B cell (primary cell): ENCODE results near the gene FYN. TPM values are rescaled to one million over a fixed set of nuclear protein-coding genes. Genes with fewer than 3 reads are reported as not detected.

Experiments used
- ATAC-seq: fragments of 200-7000 bp; cut with Tn5 transposase; one replicate; pipeline ENCODE4 v1.10.0; 2021; ENCODE audit warnings: low read depth, mild to moderate bottlenecking, moderate number of reproducible peaks, moderate library complexity
- CTCF ChIA-PET: fragments of 350-600 bp; sonication (Branson Sonifier 250); formaldehyde crosslinking; loops from one replicate; lab custom pipeline; 2021; ENCODE audit warnings: antibody characterized with exemption, inconsistent platforms; lab: Charles Lee
- POLR2A ChIA-PET: fragments of 350-600 bp; sonication (Branson Sonifier 250); formaldehyde crosslinking; loops from one replicate; lab custom pipeline; 2021; ENCODE audit warnings: antibody characterized with exemption; lab: Charles Lee
- DNase-seq: peaks from one replicate; pipeline ENCODE4 v3.0.0; 2013
- H2AFZ ChIP-seq: 2 replicates; pipeline ENCODE4 v1.6.1; 2012; ENCODE audit warnings: mild to moderate bottlenecking, low read depth, low read length; ENCODE audit not compliant: insufficient read depth, poor library complexity, severe bottlenecking
- H3K27ac ChIP-seq, 2 donors: 1 replicate in 1 of 2; 2 replicates in 1 of 2; pipeline ENCODE4 v1.5.1; 2012 to 2013; ENCODE audit warnings: low read length in 2 of 2, mild to moderate bottlenecking in 2 of 2, moderate library complexity in 1 of 2
- H3K27me3 ChIP-seq, 4 experiments: fragments of 200-600 bp in 1 of 4; sonication (generic) in 1 of 4; replicated peaks in 1 of 4; 1 replicate in 2 of 4; 2 replicates in 2 of 4; pipeline versions ENCODE4 v1.6.1 to v1.7.0; 2013 to 2016; ENCODE audit warnings: low read length in 3 of 4, mild to moderate bottlenecking in 2 of 4, mixed read lengths in 1 of 4, moderate library complexity in 1 of 4; ENCODE audit not compliant: insufficient read depth in 4 of 4, control insufficient read depth in 3 of 4; ENCODE audit errors: control extremely low read depth in 1 of 4
- H3K36me3 ChIP-seq, 2 experiments: replicated peaks in 1 of 2; 1 replicate in 1 of 2; 2 replicates in 1 of 2; pipeline versions ENCODE4 v1.6.1 to v1.7.1; 2013; ENCODE audit warnings: low read length in 1 of 2; ENCODE audit not compliant: insufficient read depth in 2 of 2, control insufficient read depth in 1 of 2; ENCODE audit errors: control extremely low read depth in 1 of 2, extremely low read depth in 1 of 2
- H3K4me1 ChIP-seq, 2 donors: fragments of 200-600 bp in 1 of 2; sonication (generic) in 1 of 2; 1 replicate in 1 of 2; 2 replicates in 1 of 2; pipeline versions ENCODE4 v1.5.1 to v1.6.1; 2013 to 2017; ENCODE audit warnings: low read length in 2 of 2; ENCODE audit not compliant: control insufficient read depth in 2 of 2, insufficient read depth in 2 of 2
- H3K4me2 ChIP-seq: replicated peaks from 2 replicates; pipeline ENCODE3; 2012; ENCODE audit warnings: mild to moderate bottlenecking, low read depth, low read length; ENCODE audit not compliant: poor library complexity, severe bottlenecking
- H3K4me3 ChIP-seq, 5 experiments: fragments of 200-600 bp in 1 of 5; sonication (generic) in 1 of 5; 1 replicate in 3 of 5; 2 replicates in 2 of 5; pipeline versions ENCODE4 v1.5.1 to v1.7.0; 2011 to 2016; ENCODE audit warnings: low read length in 4 of 5, mild to moderate bottlenecking in 4 of 5, low read depth in 2 of 5, control low read depth in 1 of 5, moderate library complexity in 1 of 5; ENCODE audit not compliant: insufficient read depth in 1 of 5; ENCODE audit errors: control extremely low read depth in 1 of 5, extremely low read depth in 1 of 5
- H3K79me2 ChIP-seq: fragments of 200-600 bp; sonication (generic); one replicate; pipeline ENCODE4 v1.6.0; 2016; ENCODE audit warnings: low read length; ENCODE audit not compliant: control insufficient read depth, insufficient read depth
- H3K9ac ChIP-seq: fragments of 200-600 bp; sonication (generic); 2 replicates; pipeline ENCODE4 v1.6.1; 2017; ENCODE audit warnings: mild to moderate bottlenecking, low read length, moderate library complexity
- H3K9me3 ChIP-seq, 3 donors: one replicate each; pipeline versions ENCODE4 v1.6.1 to v1.7.1; 2013; ENCODE audit warnings: low read length in 2 of 3; ENCODE audit not compliant: control insufficient read depth in 2 of 3, insufficient read depth in 1 of 3; ENCODE audit errors: control extremely low read depth in 1 of 3
- H4K20me1 ChIP-seq: 2 replicates; pipeline ENCODE4 v1.6.0; 2012; ENCODE audit warnings: mild to moderate bottlenecking, low read length; ENCODE audit not compliant: insufficient read depth, control insufficient read depth, poor library complexity, severe bottlenecking
- H3K27ac Mint-ChIP-seq: one replicate; pipeline ENCODE4 v1.8.0; 2021; ENCODE audit warnings: mixed read lengths
- H3K27me3 Mint-ChIP-seq: one replicate; pipeline ENCODE4 v1.8.0; 2021; ENCODE audit warnings: mixed read lengths
- H3K4me1 Mint-ChIP-seq: one replicate; pipeline ENCODE4 v1.8.0; 2021; ENCODE audit warnings: mixed read lengths
- H3K4me3 Mint-ChIP-seq: one replicate; pipeline ENCODE4 v1.8.0; 2021; ENCODE audit warnings: mixed read lengths
- H3K9me3 Mint-ChIP-seq: one replicate; pipeline ENCODE4 v1.8.0; 2022; ENCODE audit warnings: mixed read lengths; ENCODE audit not compliant: insufficient read depth
- CTCF ChIP-seq: fragments of 200-600 bp; IDR thresholded peaks from one replicate; pipeline ENCODE4 v1.8.0; 2022; ENCODE audit warnings: antibody characterized with exemption, mild to moderate bottlenecking
- EZH2 ChIP-seq: IDR thresholded peaks from 2 replicates; pipeline ENCODE4 v1.6.1; 2012; ENCODE audit warnings: borderline replicate concordance, low read depth, mild to moderate bottlenecking, moderate library complexity, low read length; ENCODE audit not compliant: insufficient read depth, poor library complexity, severe bottlenecking
- WGBS: methylation state at CpG from one replicate; pipeline ENCODE4 v1.1.5; 2013; ENCODE audit warnings: missing lambda C conversion rate; ENCODE audit not compliant: insufficient coverage; 5-methylcytosine and 5-hydroxymethylcytosine counted together
- intact Hi-C: fragments of 100-400 bp; cut with micrococcal nuclease; formaldehyde crosslinking; loops from one replicate; pipeline ENCODE4 v1.10.0; 2022
- polyA plus RNA-seq: library from polyadenylated mRNA; depleted of rRNA; stranded (reverse); fragments of >200 nt; gene quantifications from 2 replicates; pipeline ENCODE4 v1.2.3, GENCODE V29; 2012
- total RNA-seq, 2 donors: library from RNA; stranded (reverse); fragments of 120-200 nt in 1 of 2; gene quantifications; 1 replicate in 1 of 2; 2 replicates in 1 of 2; pipeline versions ENCODE4 v1.2.3 to v1.2.4, GENCODE V29; 2013 to 2022

The FYN gene
- total and polyA plus RNA-seq, 2 donors (not counting 1 experiment from before 2014, with no cell fraction given), result 54.1 to 94.0 TPM

GRCh38 chr6:111769365-111770152 is 103.7 kb downstream of the FYN start:
- WGBS, result no CpG with 5 or more reads among the region's 1 CpG
- Mint-ChIP-seq H3K4me3 (no peak overlapping the region), H3K27ac (no peak overlapping the region), H3K27me3 (no peaks in the 10 kb centered on the region), H3K4me1 (peaks cover 46% of the 10 kb centered on the region), H3K9me3 (peaks cover 5% of the 10 kb centered on the region)
- intact Hi-C loops, result no loop called here
- H3K36me3 ChIP-seq, result no peaks in the 10 kb centered on the region
- no peak overlapping the region for H2AFZ ChIP-seq
- no peak overlapping the region for H3K9ac ChIP-seq
- ATAC-seq (no peak), DNase-seq (no peak)
- peaks cover 22 to 25% of the 10 kb centered on the region in 2 donors for H3K4me1 ChIP-seq
- no peaks in the 10 kb centered on the region for H3K27me3 ChIP-seq
- TF ChIP-seq CTCF (no peak), EZH2 (no peak)
- POLR2A ChIA-PET, result no interaction called here
- H3K4me2 ChIP-seq, result no peak overlapping the region
- H4K20me1 ChIP-seq, result peaks cover 5% of the 10 kb centered on the region
- H3K4me3 ChIP-seq, result no peak overlapping the region
- no peaks in the 10 kb centered on the region for H3K9me3 ChIP-seq
- CTCF ChIA-PET, result interaction anchor here (1.0 to 1.4 kb wide), 3 partner anchors 15 to 59 kb away, joined by 3 to 4 read pairs (median 4); no protein-coding TSS in a partner anchor
- H3K79me2 ChIP-seq, result peaks cover 2% of the 10 kb centered on the region
- H3K27ac ChIP-seq, result no peak overlapping the region

- CTCF ChIA-PET, result no interaction called here
- ATAC-seq (no peak), DNase-seq (no peak)
- H2AFZ ChIP-seq, result no peak overlapping the region
- peaks cover 2% of the 10 kb centered on the region for H3K79me2 ChIP-seq
- H3K27me3 Mint-ChIP-seq, result no peaks in the 10 kb centered on the region
- H3K4me2 ChIP-seq, result no peak overlapping the region
- no peaks in the 10 kb centered on the region for H3K36me3 ChIP-seq
- H3K4me3 Mint-ChIP-seq, result no peak overlapping the region
- intact Hi-C loops, result no loop called here
- H3K9me3 ChIP-seq, result no peaks in the 10 kb centered on the region
- 100% methylated on average over 2 of the region's 2 CpGs for WGBS
- H3K27ac Mint-ChIP-seq, result no peak overlapping the region
- peaks cover 56% of the 10 kb centered on the region for H3K4me1 Mint-ChIP-seq
- POLR2A ChIA-PET, result no interaction called here
- no peaks in the 10 kb centered on the region for H3K27me3 ChIP-seq
- peaks cover 33 to 36% of the 10 kb centered on the region in 2 donors for H3K4me1 ChIP-seq
- no peak overlapping the region for H3K27ac ChIP-seq
- H4K20me1 ChIP-seq, result no peaks in the 10 kb centered on the region
- TF ChIP-seq CTCF, result no peak
- TF ChIP-seq EZH2, result no peak
- no peak overlapping the region for H3K4me3 ChIP-seq
- H3K9me3 Mint-ChIP-seq, result peaks cover 5% of the 10 kb centered on the region
- no peak overlapping the region for H3K9ac ChIP-seq
Observed at GRCh38 chr6:111768431-111768770, 104.9 kb downstream of the FYN start.
